GM21528 (cell line): Measurements from ENCODE around the gene WNT5A.
"Not testable (repeated sequence)": the region's sequence is repeated elsewhere in the genome, so short reads cannot be mapped to it uniquely, and the experiment has no call there.

Experiments
- ATAC-seq: cut with Tn5 transposase; IDR thresholded peaks from one replicate; pipeline ENCODE4 v1.9.1; 2021; ENCODE audit warnings: mild to moderate bottlenecking, moderate library complexity; ENCODE audit not compliant: unreplicated experiment, low FRiP score

Gene WNT5A

GRCh38 chr3:55507808-55508207, 20.7 kb upstream of the WNT5A start:
- ATAC-seq, result no peak

DNA sequence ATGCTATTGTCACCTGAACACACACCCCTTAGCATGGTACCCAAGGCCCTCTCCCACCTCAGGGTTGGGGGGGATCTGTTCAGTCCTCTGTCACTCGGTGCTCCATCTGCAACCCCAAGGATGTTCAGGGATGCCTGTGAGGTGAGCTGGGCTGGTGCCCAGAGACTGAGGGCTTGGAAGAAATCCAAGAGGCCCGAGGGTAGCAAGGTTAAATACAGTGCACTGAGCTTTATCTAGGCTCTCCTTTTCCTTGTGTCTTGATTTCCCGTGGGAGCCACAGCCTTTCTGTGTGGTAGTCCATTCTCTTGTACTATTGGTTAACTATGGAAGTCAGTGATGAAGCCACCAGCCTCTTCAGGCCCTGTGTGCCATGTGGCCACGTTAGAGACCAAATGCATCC, 18.7 kb upstream of the WNT5A start:
- ATAC-seq, result no peak

- not testable (repeated sequence) for ATAC-seq
Measured at GRCh38 chr3:55505102-55505501, 18.0 kb upstream of the WNT5A start.

DNA sequence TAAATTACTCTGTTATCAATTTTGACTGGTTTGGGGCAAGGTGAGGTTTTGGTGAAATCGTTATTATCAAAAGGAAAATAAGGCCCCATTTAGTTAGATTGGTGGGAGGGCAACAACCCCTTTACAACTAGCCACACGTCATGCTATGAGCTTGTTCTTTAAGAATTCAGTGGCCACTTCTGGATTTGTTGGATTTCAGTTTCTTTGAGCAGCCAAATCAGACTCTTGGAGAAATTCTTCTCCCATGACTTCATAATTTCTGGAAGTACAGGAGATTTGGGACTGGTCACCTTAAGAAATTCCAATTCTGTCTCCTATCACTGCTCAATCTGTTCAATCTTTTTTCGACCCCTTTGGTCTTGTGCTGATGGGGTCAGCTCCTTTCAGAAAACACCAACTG, 14.8 kb upstream of the WNT5A start:
- ATAC-seq, result no peak

DNA sequence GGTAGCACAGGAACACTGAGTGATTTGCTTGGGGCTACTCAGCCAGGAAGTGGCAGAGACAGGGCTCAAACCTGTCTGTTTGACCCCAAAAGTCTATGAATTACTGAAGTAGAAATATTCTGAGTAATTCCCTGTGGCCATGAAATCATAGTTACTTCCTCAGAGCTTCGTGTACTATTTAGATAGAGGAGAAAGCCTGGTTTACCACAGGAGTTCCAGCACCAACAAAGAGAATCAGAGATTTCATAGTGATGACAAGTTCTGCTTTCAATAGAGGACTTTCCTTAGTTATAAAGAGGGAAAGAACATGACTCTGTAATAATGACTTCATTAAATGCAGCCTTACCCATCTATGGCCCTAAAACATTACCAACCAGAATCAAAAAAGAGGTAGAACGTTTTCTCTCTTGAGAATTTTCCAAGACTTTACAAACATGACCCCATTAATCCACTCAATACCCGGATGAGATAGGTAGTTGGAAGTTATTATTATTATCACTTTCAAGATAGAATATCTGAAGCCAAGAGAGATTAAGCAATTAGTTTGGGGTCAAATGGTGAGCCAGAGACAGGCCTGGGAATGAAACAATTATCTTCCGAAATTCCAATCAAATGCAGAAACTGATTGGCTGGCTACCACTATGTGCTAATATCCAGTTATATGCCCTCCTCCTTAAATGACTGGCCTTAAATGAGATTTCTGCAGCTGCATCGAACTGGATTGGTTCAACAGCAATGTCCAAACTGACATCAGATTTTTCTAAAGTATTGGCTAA, 13.6 kb upstream of the WNT5A start:
- ATAC-seq, result no peak

- no peak for ATAC-seq
Measured at GRCh38 chr3:55498520-55498919, 11.4 kb upstream of the WNT5A start.

DNA sequence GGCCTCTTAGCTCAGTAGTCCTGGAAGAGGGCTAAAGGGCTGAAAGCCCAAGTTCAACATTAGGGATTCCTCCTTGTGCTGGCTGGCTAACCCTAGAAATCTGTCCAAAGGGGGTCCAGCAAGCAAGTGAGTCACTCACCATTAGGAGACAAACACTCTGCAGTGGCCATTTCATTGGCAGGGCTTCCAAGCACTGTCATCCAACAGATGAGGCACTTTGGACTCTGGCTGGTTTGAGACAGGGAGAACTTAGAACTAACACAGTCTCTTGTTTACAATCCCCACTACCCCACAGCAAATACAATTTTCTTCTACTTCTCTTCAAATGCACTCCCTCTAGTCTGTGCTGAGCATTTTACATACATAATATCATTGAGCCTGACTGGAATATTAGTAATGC, 10.1 kb upstream of the WNT5A start:
- no peak for ATAC-seq

GRCh38 chr3:55494976-55495375, 7.9 kb upstream of the WNT5A start:
- ATAC-seq, result no peak

- no peak for ATAC-seq
Measured at GRCh38 chr3:55492976-55493375, 5.9 kb upstream of the WNT5A start.

DNA sequence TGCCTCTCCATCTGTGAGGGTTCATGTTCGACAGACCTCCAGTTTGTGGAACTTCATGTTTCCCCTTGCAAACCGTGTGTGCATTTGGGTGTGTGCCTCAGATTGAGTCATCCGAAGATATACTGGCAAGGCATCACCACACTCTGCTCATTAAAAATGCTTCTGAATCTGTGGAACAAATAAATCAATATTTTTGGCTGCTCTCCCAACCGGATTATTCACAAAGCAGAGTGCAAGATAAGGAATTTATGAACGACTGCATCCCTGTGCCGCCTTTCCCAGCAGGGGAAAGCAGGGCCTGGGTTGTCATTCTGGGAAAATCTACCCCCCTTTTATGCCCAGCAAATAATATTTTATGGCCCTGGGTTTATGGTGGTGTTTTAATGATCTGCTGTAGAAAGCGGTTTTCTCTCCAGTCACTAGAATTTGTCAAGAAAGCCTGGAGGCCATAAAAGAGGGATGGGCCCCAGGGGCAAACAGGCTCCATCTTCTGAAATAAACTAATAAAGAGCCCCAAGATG, 4.2 kb upstream of the WNT5A start:
- ATAC-seq, result no peak

DNA sequence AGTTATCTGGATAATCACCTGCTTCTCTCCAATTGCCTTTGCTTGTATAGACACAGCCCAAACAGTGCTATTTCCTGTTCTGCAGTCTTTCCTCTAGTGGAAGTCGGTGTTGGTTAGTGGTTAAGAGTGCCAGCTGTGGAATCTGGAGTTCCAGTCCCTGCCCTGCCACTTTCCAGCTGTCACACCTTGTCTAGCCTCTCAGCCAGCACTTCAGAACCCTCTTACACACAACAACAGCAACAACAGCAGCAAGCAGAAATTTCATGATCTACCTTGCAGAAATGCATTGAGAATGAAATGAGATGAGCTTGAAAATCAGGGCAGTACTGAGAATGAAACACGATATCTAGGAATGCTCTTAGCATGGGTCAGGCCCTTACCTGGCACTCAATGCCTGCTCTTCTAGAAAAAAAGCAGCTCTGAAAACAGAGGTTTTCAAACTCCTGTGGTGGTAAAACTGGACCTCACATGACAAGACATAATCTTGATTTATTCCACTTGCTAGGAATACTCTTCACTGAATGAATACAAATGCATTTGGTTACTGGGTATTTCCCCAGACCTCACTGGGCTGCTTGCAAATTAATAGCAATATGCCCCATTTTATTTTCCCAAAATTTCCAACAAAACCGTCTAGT, 3.3 kb upstream of the WNT5A start:
- no peak for ATAC-seq

DNA sequence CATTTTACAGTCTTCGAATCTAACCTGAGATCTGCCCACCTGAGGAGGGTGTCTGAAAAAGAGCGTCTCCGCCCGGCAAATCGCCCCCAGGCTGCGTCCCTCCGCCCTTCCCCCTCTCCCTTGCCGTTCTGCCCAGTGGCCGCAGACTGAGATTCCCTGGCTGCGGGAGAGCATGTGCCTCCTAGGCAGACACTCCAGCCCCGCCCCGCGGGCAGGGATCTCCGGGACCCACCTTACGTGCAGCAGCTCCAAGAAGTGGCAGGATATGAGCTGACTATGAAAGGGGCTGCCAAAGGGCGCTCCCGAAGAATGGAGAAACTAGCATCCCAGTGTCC, 2.7 kb upstream of the WNT5A start:
- no peak for ATAC-seq

- no peak for ATAC-seq
Measured at GRCh38 chr3:55488398-55489055, 1.4 kb upstream of the WNT5A start.

- ATAC-seq, result no peak
Measured at GRCh38 chr3:55487381-55488241, 505 bp upstream of the WNT5A start.

- no peak for ATAC-seq
Measured at GRCh38 chr3:55486101-55486856, 827 bp downstream of the WNT5A start.

- ATAC-seq, result peak; percentile 69
Measured at GRCh38 chr3:55484801-55485791, 2.0 kb downstream of the WNT5A start.

- no peak for ATAC-seq
Measured at GRCh38 chr3:55484191-55484689, 2.9 kb downstream of the WNT5A start.

- no peak for ATAC-seq
Measured at GRCh38 chr3:55483196-55484095, 3.7 kb downstream of the WNT5A start.
